Right kidney (tissue), 1 donor: ENCODE measurements around the gene SF3A2.
"Not testable (repeated sequence)": the region's sequence is repeated elsewhere in the genome, so short reads cannot be mapped to it uniquely, and the experiment has no call there.

ENCODE experiments used
- DNase-seq: peaks from one replicate; pipeline ENCODE4 v3.0.0-alpha.2; 2016

The SF3A2 gene

DNA sequence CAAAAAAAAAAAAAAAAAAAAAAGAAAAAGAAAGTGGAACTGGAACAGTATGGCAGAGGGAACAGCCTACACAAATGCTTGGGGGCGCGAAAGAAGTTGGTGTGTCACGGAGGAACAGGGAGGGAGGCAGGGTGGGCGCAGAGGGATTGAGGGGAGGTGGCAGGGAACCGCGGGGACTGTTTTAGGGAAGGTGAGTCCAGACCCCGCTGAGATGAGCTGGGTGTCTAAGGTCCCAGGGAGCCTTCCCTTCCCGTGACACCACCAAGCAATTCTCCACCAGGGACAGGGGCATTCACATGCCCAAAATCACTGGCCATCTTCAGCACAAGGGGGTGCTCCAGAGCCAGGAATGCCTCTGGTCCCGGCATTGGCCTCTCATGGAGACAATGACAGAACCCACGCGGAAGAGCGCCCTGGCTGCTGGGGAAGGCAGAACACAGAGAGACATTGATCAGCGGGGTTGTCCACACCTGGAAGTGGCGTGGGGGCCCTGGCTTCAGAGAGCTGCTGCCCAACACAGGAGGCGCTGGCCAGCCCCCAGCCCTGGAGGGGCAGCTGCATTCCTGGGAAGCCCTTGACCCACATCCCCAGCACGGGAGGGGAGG lies 38.4 kb downstream of the SF3A2 start:
- peak; percentile 44 for DNase-seq

DNA sequence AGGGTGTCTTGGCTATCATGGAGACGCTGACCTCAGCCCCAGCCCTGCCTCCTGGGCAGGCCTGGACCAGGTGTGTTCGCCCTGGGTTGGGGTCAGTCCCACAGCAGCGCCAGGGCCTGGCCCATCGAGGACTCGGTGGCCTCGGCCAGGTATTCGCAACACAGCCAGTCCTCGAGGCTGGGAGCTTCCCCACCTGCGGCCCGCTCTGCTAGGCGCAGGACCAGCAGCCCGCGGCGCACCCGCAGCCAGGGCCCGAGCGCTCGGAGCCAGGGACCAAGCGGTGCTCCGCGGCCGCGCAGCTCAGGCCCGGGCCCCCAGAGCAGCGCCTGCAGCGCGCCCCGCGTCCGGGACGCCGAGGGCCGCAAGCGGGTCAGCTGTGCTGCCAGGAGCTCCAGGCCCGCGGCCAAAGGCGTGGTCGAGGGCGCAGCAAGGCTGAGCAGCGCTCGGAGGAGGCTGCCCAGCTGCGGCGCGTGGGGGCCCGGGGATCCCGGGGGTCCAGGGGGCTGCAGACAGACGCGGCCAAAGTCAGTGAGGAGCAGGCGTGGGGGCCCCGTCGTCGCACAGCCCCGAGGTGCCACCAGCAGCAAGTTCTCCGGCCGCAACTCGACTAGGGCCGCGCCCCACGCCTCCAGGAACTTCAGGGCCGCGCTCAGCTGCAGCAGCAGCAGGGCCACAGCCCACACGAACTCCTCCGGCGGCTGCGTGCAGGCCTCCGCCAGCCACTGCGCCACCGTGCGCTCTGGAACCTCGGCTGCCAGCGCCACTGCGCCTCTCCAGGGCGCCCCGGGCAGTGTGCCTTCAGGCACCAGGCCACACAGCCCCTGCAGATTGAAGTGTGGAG lies 39.2 kb downstream of the SF3A2 start:
- no peak for DNase-seq

DNA sequence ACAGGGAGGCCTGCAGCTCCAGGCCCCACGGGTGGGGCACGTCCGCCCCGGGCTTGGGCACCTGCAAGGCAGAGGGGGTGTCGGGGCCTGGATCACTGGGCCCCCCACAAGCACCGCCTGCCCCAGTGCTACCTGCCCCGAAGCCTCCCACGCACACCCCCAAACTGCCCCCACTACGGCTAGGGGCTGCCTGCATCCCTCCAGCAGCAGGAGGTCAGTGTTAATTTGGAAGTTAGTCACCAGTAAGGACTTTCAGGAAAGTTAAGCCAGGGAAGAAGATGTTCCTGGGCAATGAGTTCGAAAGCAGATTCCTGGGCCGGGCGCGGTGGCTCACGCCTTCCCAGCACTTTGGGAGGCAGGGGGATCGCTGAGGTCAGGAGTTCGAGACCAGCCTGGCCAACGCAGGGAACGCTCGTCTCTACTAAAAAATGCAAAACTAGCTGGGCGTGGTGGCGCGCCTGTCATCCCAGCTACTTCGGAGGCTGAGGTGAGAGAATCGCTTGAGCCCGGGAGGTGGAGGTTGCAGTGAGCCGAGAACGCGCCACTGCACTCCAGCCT lies 39.9 kb downstream of the SF3A2 start:
- DNase-seq = no peak

DNA sequence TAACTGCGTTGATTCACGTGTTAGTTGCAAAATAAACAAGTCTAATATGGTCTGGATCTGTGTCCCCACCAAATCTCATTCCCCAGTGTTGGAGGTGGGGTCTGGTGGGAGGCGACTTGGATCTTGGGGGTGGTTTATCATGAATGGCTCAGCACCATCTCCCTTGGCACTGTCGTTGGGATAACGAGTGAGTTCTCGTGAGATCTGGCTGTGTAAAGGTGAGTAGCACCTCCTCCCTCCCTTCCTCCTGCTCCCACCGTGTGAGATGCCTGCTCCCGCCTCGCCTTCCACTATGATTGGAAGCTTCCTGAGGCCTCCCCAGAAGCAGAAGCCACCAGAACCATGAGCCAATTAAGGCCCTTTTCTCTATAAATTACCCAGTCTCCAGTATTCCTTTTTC lies 40.5 kb downstream of the SF3A2 start:
- DNase-seq = no peak

DNA sequence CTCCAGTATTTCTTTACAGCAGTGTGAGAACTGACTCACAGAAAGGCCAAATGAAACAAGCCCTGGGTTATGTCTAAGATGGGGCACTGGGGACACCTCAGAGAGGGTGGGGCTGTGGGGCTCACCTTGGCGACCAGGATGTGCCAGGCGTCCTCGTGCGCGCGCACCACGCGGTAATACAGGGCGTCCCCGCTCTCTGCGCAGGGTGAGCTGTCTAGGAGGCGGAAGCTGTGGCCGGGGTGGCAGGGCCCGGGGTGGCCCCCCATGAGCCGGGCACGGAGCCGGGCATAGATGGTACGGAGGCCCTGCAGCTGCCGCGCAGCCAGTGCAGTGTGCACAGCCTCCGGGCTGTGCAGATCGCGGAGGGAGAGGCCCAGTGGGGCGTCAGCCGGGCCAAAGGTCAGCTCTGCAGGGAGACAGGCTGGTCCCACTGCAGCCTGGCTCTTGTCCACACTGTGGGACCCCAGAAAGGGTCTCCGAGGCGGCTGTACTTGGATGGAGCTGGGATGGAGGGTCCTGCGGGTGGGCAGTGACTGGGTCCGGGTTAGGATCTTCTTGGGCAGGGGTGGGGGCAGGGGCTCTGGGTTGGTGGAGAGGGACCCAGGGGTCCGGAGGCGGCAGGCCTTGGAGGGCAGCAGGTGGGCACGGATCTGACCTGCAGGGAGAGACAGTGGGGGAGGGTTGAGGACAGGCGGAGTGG lies 42.0 kb downstream of the SF3A2 start:
- DNase-seq = no peak

DNA sequence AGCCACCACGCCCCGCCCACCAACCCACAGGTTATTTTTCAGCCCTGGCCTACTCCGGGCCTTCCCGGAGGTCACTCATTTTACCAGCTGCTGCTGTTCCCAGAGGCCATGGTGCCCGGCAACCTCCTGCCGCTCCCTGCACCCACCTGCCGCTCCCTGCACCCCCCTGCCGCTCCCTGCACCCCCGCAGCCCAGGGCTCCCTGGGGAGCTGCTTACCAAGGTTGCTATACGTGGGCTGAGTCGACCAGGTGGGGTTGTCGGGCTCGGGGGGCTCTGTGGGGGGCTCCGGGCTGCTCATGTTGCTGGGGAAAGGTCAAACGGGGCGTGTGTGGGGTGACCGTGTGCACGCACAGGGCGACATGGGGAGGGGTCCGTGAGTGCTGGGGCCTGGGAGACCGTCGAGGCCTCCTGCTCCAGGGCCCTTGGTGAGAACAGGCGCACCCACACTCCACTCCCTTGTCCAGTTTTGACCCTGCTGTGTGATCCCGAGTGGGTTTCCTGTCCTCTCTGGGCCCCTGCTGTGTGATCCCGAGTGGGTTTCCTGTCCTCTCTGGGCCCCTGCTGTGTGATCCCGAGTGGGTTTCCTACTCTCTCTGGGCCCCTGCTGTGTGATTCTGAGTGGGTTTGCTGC lies 44.1 kb downstream of the SF3A2 start:
- no peak for DNase-seq

DNA sequence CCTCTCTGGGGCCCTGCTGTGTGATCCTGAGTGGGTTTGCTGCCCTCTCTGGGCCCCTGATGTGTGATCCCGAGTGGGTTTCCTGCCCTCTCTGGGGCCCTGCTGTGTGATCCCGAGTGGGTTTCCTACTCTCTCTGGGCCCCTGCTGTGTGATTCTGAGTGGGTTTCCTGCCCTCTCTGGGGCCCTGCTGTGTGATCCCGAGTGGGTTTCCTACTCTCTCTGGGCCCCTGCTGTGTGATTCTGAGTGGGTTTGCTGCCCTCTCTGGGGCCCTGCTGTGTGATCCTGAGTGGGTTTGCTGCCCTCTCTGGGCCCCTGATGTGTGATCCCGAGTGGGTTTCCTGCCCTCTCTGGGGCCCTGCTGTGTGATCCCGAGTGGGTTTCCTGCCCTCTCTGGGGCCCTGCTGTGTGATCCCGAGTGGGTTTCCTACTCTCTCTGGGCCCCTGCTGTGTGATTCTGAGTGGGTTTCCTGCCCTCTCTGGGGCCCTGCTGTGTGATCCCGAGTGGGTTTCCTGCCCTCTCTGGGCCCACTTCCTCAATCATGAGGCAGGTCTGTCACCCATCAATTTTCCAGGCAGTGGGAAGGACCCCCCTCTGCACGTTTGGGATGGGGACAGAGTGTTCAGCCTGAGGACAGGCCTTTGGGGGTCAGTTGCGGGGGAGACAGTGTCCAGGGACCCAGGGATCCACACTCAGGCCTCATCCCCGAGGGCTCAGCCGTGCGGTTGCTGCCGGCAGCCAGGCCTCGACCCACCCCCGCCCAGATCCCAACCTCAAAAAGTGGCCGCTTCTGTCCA lies 44.8 kb downstream of the SF3A2 start:
- DNase-seq = not testable (repeated sequence)

DNA sequence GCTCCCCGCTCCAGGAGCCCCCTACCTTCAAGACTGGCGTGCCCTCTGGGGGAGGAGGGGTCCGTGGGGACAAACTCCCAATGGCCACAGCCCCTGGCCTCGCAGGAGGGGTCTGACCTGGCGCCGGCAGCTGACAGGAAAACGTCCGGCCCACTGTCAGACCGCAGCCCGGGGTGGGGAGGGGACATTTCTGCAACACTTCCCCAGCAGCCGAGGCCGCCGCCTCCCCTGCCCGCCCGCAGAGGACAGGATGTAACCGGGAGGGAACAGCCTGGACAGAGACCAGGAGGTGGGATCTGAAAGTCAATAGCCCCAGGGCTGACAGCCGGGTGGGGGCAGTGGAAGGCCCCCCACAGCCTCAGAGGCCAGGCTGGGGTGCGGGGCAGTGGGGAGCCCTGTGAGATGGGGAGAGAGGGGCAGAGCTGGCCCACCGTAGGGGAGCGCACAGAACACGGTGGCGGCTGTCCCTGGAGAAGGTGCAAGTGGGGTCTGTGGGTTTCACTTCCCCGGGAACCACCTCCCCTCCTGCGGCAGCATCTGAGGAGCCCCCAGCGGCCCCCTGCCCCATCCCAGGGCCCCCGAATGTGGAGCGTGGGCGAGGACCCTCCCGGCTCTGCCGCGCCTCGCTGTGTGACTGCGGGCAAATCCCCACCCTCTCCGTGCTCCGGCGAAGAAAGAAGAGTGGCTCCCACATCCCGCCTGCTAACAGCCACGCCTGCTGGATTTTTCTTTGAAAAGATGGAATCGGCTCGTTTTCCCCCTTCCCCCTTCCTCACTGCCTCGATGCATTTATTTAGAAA lies 45.6 kb downstream of the SF3A2 start, which contains the start of gene PEAK3:
PEAK3 (minus strand) TSS at position 114 of the 800 bp plus-strand sequence. CDS start 1,244 bp downstream, outside the sequence.
- peak; percentile 56 for DNase-seq

DNA sequence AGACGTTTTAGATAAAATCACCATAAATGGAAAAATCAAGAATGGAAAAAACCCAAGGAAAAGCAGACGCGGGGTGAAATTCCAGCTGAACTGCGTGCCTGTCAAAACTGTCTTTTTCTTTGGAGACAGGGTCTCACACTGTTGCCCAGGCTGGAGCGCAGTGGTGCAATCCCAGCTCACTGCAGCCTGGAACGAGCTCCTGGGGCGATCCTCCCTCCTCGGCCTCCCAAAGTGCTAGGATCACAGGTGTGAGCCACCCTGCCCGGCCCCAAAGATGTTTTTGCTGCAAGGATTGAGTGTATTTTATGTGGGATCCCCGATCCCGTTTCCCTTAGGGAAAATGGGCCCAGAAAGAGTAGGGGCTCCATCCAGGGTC lies 46.2 kb downstream of the SF3A2 start:
- DNase-seq = no peak

DNA sequence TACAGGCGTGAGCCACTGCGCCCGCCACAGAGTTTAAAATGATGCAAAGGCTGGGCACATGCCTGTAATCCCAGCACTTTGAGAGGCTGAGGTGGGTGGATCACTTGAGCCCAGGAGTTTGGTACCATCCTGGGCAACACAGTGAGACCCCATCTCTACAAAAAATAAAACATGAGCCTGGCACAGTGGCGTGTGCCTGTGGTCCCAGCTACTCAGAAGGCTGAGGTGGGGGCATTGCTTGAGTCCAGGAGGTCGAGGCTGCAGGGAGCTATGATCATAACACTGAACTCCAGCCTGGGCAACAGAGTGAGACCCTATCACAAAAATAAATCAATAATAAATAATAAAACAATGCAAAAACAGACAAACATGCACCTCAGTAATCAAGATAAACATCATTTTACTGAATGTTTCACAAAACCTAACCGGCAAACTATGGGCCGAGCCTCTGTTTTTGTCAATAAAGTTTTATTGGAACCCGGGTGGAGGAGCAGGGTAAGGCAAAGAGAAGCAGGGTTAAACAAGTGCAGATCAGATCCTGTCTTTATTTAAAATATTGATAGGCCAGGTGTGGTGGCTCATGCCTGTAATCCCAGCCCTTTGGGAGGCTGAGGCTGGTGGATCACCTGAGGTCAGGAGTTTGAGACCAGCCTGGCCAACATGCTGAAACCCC lies 47.3 kb downstream of the SF3A2 start:
- DNase-seq = no peak

DNA sequence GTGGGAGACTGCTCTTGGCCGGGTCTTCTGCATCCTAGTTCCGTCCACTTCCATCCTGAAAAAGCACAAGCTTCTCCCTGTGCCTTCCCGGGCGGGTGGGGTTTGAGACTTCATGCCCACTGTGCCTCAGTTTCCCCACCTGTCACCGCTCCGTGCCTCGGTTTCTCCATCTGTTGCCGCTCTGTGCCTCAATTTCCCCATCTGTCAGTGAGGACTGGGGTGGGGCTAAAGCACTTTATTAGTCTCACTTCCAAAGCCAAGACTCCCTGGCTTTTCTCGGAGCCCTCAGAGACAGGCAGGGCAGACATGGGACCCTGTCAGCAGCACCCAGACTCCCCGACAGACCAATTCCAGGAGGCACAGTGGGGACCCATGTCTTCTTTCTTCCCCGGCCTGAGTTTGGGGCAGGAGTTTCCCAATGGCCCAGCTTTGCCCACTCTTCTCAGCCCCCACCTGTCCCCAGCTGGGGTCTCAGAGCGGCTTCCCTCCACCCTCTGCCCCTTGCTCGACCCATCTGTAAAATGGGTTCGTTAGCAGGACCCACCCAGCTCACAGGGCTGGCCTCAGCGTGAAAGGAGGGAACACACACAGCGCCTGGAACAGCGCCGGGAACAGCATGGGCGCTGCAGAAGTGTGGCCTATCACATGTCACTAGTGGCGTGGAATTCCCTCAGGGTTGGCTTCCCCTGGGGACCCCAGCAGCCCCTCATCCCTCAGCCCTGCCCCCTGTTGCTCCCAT lies 49.9 kb downstream of the SF3A2 start:
- no peak for DNase-seq

DNA sequence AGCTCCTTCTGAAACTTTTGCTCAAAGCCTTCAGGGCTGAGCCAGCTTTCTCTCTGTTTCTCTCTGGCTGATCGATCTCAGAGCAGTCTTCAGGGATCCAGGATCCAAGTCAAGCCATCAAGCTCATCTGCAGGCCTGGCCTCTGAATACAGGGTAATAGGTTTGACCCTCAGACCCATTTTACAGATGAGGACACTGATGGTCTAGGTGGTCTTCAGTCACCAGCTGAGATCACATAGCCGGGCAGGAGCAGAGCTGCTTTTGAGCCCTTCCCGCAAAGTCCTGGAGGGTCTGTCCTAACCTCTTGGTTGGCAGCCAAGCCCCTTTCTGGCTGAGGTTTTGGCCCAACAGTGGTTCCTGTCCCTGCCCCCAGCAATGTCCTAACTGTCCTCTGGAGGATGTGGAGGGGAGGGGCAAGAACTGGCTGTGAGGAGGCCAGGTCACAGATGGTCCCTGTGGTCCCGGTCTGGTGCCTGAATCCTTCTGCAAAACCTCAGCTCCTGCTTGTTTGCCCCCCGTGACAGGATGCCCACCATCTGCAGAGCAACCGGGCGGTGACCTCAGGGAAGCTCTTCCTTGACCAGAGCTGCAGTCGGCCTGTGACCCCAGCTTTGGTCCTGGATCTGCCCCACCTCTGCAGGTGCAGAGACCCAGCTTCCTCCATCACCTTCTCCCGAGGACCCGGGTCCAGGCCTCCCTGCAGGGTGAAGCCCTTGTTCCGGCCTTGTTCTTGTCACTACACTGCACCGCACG lies 51.1 kb downstream of the SF3A2 start:
- DNase-seq = no peak

DNA sequence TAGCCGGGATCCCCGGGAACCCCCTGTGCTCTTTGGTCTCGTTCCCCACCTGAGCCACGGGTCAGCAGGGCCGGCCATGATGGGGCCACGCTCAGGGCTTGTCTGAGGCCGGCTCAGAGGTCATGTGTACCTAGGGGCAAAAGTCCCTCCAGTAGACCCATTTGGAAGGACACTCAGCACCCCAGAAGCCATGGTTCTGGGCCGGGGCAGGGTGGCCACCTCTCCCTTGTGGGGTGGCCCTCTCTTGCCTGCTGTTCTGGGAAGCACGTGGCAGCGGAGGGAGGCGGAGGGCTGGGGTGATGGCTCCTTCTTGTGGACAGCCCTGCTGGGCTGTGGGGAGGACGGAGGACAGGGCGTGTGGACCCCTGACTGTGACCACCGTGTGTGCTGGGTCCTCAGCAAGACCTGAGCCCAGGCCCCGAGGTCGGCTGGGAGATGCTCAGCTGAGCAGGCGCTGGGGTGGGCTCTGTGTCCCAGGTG lies 51.8 kb downstream of the SF3A2 start:
- no peak for DNase-seq

DNA sequence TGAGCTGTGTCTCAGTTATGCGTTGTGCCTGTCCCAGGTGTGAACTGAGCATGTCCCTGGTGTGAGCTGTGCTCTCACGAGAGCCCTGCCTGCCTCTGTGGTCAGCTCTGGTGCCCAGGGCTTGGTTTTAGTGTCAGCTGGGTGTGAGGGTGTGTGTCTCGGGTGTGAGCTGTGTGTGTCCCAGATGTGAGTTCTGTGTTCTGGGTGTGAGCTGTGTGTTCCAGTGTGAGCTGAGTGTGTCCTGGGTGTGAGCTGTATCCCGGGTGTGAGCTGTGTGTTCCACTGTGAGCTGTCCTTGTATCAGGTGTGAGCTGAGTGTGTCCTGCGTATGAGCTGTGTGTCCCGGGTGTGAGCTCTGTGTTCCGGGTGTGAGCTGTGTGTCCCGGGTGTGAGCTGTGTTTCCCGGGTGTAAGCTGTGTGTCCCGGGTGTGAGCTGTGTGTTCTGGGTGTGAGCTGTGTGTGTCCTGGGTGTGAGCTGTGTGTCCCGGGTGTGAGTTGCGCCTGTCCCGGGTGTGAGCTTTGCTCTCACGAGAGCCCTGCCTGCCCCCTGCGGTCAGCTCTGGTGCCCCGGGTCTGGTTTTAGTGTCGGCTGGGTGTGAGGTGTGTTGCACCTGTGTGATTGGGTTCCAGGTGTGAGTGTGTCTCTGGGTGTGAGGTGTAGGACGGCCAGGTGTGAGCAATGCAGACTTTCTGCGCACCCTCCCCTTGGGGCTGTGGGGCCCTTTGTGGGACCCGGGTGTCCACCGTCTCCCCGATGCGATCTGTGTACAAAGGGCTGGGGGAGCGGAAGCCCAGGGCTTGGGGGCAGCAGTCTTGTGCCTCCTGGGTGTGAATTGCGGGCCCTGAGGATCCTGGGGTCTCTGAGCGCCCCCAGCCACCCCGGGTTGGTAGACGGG lies 52.4 kb downstream of the SF3A2 start:
- DNase-seq = no peak

DNA sequence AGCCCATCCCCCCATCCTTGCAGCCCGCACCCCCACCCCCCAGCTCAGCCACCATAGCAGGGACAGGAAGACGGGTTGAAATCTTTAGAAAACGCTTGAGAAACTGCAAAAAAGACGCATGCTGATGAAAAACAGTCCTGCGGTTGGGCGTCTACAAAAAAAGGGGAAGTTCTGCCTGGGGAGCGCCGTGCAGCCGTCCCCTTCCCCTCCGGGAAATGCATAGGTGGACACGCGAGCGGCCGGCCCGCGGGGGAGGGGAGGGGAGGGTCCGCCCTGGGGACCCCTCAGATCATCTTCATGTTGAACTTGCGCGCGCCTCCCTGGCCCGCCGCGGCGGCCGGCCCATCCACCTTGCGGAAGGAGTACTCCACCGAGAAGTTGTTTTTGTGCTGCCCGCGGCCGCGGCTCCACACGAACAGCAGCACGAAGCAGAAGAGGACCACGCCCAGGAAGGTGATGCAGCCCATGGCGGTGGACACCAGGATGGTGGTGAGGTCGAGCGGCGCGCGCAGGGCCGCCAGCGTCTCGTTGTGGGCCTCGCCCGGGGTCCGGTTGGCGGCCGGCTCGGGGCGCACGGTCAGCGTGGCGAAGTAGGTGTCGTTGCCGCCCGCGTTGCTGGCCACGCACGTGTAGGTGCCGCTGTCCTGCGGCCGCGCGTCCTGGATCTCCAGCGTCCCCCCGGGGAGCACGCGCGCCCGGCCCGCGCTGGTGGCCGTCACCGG lies 53.3 kb downstream of the SF3A2 start:
- peak; percentile 60 for DNase-seq

DNA sequence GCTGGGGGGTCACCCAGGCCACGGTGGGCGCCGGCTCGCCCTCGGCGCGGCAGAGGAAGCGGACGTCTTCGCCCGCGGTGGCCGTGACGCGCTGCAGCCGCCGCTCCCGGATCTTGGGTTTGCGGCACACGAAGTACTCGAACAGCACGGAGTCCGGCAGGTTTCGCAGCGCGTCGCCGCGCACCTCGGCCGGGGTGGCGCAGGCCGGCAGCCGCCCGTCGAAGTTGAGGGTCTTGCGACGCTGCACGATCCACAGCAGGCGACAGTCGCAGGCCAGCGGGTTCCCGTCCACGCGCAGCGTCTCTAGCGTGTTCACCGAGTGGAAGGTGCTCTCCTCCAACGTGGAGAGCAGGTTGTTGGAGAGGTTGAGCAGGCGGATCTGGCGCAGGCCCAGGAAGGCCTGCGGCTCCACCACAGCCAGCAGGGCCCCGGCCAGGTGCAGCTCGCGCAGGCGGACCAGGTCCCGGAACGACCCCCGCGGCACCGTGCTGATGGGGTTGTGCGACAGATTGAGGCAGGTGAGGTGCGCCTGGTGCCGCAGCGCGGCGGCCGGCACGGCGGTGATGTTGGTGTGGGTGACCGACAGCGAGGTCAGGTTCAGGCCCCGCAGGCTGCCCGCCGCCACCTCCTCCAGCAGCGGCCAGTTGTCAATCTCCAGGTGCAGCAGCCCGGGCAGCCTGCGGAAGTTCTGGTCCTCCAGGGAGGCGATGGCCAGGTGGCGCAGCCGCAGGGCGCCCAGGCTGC lies 54.0 kb downstream of the SF3A2 start:
- peak; percentile 69 for DNase-seq
